Embryonic facial prominence (tissue), 1 donor: ENCODE results near the gene CTDNEP1.

Experiments
- DNase-seq: peaks from one replicate; pipeline ENCODE4 v3.0.0-alpha.2; 2016; ENCODE audit errors: extremely low spot score

CTDNEP1 gene

DNA sequence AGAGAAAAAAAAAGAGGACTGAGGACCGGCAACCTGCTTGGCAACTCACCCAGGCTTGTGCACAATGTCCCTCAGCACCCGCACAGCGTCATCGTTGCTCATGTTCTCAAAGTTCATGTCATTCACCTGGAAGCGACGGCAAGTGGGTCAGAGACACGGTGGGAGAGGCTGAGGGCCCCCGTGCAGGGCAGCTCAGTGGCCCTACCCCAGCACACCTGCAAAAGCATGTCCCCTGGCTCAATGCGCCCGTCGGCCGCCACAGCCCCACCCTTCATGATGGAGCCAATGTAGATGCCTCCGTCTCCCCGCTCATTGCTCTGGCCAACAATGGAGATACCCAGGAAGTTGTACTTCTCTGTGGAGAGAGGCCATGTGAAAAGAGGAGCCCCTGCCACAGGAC lies 22.6 kb downstream of the CTDNEP1 start:
- no peak for DNase-seq

DNA sequence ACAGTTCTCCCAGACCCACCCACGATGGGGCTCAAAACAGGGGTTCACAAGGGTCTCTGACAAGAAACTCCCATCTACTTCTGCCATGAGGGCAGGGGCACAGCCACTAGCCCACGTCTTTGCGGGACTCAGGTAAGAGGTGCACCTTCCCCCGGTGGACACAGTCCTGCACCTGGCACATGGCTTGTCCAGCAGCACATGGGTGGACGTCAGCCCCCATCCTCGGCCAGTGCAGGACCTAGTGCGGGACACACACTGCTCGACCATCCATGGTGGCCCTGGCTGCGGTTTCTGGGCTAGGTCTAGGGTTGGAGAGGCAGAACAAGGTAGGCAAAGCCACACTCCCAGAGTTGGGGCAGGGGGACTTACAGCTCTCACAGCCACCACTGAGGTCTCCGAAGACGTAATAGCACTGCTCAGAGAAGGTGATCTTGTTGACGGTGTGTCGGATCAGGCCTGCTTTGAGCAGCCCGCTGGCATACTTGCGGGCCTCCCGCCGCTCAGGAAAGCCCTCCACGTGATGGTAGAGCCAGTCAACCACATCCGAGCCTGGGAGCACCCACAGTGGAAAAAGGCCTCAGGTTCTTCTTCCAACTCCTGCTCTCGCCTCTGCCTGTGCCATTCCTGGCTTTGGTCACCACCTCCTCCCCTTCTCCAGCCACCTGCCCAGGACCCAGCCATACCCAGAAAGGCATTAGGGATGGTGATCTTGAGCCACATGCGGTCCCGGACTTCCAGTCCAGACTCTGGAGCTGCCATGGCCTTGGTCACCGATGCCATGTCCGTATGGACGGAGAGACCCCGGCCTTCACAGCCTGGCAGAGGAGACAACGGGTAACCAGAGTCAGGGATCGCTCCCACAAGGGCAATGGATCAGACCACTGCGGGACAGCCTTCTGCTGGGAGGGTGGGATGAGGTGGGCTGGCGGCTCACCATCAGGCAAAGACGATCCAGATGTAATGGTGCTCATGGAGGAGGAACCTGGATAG lies 24.5 kb downstream of the CTDNEP1 start:
- DNase-seq: no peak

DNA sequence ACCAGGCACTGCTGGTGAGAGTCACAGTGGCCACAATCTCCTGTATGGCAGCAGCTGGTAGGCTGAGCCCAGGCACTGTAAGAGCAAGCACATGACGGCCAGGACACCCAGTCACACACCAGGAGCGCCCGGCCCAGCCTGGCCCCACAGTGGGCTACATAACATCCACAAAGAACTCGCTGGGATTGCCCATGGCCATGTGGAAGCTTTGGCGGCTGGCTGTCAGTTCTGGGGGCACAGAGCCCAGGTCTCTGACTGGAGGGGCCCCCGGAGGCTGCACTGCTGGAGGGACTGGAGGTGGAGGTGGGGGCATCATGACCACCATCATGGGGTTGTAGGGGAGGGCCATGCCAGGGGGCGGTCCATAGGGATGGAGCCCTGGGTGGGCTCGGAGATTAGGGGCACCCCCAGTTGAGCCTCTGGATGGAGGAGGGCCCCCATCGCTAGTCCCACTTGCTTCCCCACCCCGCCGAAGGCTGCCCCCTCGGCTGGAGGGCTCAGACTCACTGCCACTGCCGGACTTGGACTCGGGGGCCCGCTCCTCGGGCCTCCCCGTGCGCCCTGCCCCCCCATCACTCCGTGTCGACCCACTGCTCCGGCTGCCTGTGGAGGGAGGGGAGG lies 25.7 kb downstream of the CTDNEP1 start:
- DNase-seq: no peak

DNA sequence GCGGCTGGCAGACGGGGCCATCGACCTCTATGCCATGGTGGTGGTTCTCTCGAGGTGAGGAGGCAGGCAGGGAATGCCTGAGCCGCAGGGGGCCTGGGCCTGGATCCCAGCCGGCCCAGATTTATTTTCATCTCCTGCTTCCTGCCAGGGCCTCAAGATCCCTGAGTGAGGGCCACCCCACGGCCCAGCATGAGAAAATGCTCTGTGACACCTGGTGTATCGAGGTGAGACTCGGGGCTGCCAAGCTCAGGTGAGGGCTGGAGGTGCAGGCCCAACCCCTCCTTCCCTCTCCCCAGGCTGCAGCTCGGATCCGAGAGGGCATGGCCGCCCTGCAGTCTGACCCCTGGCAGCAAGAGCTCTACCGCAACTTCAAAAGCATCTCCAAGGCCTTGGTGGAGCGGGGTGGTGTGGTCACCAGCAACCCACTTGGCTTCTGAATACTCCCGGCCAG lies 26.8 kb downstream of the CTDNEP1 start:
- no peak for DNase-seq

DNA sequence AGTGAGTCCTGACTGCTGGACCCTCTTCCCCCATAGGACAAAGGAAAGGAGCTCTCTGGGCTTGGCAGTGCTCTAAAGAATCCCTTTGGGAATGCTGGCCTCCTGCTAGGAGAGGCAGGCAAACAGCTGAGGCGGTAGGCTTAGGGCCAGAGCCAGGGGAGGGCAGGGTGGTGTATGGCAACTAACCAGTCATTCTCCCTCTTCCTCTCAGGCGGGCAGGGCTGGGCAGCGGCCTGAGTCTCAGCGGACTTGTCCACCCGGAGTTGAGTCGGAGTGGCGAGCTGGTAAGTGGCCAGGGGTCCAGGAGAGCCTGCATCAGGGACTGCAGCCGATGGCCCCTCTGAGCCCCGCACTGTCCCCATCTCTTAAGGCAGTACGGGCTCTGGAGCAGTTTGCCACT lies 27.4 kb downstream of the CTDNEP1 start:
- no peak for DNase-seq

DNA sequence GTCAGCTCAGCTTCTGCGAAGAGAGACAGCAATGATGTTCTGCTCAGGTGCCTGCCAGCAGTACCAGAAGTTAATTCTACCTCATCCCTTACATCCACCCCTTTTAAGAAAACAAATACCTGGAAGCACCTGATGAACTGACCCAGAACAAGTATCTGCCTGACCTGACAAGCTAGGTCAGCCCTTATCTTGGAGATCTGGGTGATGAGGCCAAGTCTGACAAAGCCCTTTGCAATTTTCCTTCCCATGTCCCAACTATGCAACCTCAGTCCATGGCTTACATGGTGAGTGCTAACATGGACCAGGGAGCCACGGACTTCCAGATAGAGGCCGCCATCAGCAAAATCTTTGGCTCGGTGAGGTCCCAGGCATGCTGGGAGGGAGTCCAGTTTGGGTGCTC lies 28.2 kb downstream of the CTDNEP1 start:
- DNase-seq: no peak

DNA sequence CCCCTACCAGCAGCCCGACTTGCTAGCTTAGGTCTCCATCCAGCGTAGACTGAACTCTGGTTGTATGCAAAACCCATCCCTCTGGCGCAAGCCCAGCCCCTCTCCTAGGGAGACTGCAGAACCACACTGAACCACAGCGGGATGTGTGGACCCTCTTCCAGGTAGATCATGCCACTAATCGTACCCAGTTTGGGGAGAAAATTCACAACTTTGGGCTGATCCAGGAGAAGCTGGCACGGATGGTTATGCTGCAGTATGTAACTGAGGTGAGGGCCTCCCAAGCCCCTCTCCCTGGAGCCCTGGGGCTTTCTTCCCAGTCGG lies 28.6 kb downstream of the CTDNEP1 start:
- DNase-seq: no peak

DNA sequence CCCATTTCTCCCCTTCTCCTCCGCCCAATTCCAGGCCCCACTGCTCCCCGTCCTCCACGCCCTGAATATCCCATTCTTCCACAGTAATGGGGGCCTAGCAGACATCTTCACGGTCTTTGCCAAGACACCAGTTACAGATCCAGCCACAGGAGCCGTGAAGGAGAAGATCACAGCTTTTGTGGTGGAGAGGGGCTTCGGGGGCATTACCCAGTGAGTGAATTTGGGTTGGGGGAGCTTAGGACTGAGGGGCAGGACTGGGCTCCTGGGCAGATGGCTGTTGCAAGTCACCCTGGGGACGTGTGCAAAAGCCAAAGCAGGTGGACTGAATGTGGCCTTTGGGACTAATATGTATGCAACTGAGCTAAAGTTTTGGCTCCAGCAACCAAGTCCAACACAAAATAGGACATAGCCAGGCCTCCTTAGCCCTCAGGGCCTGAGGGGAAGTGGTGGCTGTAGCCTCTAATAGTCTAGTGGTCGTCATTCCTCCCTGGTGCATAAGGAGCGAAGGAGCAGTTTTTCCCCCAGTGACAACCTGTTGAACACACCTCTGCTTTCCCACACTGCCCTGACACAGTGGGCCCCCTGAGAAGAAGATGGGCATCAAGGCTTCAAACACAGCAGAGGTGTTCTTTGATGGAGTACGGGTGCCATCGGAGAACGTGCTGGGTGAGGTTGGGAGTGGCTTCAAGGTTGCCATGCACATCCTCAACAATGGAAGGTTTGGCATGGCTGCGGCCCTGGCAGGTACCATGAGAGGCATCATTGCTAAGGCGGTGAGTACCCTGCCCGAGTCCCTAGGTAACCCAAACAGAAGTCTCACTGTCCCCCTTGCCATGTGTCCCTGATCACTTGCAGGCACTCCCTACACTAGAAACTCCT lies 29.2 kb downstream of the CTDNEP1 start:
- no peak for DNase-seq

DNA sequence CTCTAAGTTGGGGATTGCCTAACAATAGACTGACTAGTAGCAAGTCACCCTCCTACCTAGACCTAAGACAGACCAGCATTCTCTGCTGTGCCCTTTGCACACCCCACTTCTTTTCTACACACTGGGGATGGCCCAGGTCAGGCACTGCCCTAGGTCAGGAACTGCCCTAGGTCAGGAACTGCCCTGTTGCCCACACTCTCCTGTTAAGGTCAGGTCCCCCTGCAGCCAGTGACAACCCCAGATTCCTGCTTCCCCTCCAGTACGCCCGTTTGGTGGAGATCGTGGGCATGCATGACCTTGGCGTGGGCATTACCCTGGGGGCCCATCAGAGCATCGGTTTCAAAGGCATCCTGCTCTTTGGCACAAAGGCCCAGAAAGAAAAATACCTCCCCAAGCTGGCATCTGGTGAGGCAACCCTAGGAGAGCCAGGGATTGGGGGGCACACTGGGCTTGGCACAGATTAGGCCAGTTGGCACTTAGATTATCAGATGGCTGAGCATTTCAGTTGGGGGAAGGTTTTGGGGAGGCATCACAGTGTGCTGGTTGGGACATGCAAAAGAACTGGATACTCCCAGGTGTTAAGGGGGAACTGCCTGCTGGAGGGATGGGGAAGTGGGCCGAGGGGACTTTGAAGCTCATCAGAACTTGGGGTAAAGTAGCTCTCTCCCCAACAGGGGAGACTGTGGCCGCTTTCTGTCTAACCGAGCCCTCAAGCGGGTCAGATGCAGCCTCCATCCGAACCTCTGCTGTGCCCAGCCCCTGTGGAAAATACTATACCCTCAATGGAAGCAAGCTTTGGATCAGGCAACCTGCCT lies 30.0 kb downstream of the CTDNEP1 start:
- no peak for DNase-seq

DNA sequence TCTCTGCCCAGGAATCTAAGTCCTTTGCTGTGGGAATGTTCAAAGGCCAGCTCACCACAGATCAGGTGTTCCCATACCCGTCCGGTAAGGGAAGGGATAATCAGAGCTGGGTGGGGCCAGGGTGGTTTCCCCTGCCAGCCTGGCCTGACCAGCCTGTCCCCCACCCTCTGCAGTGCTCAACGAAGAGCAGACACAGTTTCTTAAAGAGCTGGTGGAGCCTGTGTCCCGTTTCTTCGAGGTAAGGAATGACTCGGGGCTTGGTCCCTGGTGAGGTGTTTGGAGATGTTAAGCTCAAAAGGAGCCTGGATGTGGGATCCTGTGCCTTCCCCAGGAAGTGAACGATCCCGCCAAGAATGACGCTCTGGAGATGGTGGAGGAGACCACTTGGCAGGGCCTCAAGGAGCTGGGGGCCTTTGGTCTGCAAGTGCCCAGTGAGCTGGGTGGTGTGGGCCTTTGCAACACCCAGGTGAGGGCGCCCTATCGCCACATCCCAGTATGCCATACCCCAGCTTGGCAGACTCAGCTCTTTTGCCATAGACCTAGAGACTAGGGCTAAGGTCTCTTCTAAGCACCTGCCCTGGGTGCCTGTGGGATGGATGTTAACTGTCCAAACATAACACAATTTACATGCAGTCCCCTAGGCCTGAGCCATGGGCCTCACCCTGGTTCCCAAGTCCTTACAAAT lies 30.8 kb downstream of the CTDNEP1 start:
- DNase-seq: no peak

DNA sequence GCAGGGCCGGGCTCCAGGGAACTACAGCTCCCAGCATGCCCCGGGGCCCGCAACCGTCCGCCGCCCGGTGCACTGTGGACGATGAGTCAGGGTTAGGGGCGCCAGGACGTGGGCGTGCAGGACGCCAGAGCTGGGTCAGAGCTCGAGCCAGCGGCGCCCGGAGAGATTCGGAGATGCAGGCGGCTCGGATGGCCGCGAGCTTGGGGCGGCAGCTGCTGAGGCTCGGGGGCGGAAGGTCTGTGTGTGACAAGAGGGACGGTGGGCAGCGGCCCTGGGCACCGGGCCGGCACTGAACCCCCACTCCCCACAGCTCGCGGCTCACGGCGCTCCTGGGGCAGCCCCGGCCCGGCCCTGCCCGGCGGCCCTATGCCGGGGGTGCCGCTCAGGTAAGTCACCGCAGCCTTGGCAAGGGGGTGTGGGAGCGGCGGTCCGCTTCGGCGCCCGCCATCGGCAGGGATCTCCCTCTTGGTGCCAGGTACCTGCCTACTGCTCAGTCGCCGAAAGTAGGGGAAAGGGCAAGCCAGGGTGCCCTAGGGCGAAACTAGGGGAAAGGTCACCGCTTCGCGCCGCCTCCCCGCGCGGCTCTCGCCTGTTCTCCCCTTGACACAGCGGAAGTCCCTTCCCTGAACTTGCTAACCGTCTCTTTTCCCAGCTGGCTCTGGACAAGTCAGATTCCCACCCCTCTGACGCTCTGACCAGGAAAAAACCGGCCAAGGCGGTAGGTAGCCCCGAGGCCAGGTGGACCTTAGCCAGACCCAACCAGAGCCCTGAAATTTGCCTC lies 31.5 kb downstream of the CTDNEP1 start, which contains the start of the genes ACADVL and DLG4:
TSS of gene ACADVL (plus strand) at position 127 of the 781 bp plus-strand sequence. CDS start at position 174, 47 bp downstream.
TSS of gene DLG4 (minus strand) at position 25 of the 781 bp plus-strand sequence.
- peak; percentile 61 for DNase-seq

DNA sequence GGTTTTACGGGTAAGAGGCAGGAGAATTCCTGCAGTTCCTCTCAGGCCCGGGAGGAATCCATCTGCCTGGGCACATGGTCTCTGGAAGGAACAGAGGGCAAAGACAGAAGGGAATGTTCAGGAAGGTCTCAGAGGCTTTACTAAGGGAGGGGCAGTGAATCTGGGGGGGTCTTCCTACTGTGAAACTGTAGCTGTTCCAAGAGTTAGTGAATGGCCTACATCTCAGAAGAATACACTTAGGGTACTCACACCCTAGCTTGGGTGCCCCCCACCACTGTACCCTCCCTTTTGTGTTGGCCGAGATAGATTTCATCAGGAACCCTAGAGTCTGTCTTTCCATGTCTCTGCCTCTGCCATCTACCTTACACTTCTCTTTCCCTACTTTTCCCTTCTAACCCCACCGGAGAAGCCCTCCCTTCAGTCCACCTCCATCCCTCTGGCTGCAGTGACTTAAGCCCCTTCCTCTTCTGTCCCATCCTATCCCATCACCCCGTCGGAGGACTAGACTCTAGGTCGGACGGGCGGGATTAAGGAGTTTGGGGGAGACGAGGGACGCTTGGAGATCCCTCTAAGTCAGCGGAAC lies 32.2 kb downstream of the CTDNEP1 start:
- no peak for DNase-seq

DNA sequence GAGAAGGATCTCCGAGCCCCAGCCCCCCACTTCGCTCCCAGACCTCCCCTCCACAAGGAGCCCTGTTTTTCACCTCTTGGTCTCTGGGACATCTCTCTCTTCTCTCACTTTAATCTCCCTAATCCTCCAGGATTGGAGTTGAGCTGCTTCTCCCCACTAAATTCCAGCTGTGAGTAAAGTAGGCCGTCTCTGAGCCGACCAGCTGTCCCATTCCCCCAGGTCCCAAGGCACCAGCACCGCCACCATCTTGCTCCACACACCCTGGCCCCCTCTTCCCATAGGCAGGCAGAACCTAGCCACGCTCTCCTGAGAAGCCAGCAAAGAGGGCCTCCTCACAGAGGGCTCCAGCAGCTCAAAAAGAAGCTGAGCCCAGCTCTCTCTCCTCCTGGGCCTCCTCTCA lies 32.8 kb downstream of the CTDNEP1 start:
- no peak for DNase-seq

DNA sequence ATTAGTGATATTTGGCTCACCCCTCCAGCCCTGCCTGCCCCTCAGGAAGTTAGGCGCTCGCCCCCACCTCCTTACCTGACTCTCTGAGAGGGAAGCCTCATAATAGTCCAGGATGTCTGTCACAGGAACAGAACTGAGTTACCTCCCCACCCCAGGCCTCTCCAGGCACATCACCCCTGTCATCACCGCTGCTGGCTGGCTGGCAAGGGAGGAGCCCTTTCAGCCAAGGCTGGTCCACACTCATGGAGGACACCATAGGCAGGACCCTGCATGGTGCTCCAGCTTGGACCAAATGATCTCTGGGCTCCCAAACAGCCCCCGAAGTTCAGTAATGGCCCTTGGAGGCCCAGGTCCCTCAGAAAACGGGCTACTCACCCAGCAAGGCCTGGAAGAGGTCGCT lies 33.4 kb downstream of the CTDNEP1 start:
- no peak for DNase-seq

DNA sequence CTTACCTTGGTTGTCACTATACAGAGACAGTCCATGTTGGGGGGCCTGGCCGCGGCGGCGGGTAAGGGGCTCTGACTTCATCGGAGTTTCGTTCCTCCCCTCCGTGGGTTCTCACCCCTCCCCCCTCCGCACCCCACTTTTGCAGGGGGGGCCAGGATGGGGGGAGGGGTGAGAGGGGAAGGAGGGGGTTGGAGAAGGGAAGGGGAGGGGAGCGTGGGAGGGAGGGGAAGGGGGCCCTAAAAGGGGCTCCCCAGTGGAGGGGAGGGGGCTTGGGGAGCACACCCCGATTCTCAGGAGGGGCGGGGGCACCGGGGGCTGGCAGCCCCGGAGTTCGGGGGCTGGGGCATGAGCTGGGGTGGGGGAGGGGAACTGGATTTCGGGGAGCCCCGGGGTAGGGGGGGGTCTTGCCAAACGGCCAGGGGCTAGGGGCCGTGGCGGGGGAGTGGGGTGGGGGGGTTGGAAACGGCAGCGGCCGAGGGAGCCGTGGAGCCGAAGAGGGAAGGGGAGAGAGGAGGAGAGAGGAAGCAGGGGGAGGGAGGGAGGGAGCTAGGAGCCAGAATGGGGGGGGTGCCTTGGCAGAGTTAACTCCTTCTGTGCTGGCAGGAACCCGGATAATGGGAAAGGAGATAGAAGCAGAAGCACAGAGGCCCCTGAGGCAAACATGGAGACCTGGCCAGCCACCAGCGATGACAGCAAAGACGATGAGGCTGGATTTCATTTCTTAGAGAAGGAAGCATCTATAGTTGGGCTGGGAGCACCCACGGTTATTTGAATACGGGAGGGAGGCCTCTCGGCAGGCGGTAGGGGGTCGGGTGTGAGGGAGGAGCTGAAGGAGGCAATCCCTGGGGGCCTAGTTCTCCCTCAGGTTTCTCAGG lies 34.2 kb downstream of the CTDNEP1 start:
- DNase-seq: peak; percentile 85

DNA sequence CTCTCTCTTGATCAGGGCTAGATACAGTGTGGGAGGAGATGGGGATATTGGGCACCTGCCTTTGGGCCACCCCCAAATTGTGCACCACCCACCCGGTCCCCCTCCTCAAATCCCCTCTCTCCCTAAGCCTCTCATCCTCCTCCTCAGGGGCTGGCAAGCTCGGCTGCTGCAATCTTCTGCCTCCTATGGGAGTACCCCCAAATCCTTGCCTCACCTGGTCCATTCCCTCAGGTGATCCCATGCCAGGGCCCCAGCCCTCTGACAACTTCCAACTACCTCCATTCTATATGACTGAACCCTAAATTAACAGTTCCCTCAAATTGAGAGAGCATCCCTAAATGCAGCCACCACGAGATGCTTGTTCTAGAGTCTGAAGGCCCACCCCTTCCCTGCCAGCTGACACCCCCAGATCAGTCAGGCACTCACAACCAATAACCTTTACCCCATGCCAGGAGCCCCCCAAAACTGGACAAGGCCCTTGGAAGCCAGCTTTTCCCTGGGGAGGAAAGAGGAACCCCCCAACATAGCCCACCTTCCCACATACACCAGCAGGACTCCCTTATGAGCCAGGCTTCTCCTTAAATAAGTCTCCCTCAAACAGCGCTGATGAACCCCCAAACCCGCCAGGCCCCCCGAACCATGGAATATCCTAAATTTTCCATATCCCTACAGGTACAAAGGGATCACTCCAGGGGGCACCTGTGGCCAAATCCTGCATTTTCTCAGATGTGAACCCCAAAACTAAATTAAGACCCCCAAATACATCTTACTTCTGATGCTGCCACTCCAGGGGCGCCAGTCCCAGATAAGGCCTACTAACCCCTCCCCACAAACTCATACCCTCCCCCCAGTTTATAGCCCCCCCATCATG lies 35.1 kb downstream of the CTDNEP1 start:
- no peak for DNase-seq

DNA sequence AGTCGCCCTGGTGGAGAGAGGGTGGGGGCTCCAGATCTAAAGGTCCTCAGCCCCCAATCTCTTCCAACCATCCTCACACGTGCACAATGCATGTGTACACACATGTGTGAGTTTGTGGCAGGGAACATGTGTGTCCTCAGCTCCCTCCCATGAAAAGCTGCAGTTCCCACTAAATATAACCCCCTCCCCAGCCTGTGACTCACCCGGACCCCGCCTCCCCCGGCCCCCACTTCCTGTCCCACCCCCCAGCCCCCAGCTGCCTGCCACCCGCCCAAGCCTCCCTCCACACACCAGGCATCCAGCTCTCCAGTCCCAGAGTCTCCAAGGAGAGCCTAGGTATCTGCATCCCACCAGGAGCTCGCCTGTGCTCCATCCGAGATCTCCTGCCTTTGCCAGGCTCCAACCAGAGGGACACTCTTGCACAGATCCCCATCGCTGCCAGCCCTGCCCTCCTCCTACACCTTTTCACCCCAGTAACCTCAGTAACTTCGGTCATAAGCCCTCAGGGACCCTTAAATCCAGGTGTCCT lies 35.8 kb downstream of the CTDNEP1 start:
- peak; percentile 12 for DNase-seq
